GM13977 (cell line): ENCODE results near the gene ENOX2.
"Not testable (repeated sequence)": the region's sequence is repeated elsewhere in the genome, so short reads cannot be mapped to it uniquely, and the experiment has no call there.

Experiments used
- DNase-seq: peaks from one replicate; pipeline ENCODE4 v3.0.0; 2012; ENCODE audit warnings: low spot score
- in situ Hi-C: fragments of 300-500 bp; cut with MboI; formaldehyde crosslinking; loops from one replicate; pipeline ENCODE4 v1.12.0; 2022; ENCODE audit warnings: low sequenced_read_pairs, low pct_unique_long_range_greater_than_20kb, mixed read lengths, inconsistent platforms; ENCODE audit not compliant: unreplicated experiment
- TF ChIP-seq, protein P1 (sequence below): IDR thresholded peaks from 2 replicates; pipeline ENCODE4 v1.5.1; 2012; ENCODE audit warnings: mild to moderate bottlenecking, control low read depth; ENCODE audit not compliant: insufficient read depth; ENCODE audit errors: extremely low read depth, missing control alignments

The ENOX2 gene

DNA sequence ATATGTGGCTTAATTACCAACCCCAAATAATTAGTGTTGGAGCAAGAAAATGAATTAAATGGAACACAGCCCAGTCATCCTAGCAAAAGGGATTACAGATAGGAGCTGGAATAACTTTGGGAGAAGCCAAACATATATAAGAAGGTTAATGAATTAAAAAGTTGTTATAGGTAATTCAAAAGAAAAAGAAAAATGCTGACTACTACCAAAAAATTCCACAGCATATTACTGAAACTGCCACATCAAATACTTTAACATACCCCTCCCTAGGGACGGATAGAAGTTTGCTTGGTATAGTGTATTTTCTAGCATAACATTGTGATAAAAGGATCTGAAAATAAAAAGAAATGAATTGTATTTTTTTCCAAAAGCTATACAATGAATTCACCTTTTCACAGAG is 99.5 kb downstream of the ENOX2 start:
- TF ChIP-seq, protein P1, sequence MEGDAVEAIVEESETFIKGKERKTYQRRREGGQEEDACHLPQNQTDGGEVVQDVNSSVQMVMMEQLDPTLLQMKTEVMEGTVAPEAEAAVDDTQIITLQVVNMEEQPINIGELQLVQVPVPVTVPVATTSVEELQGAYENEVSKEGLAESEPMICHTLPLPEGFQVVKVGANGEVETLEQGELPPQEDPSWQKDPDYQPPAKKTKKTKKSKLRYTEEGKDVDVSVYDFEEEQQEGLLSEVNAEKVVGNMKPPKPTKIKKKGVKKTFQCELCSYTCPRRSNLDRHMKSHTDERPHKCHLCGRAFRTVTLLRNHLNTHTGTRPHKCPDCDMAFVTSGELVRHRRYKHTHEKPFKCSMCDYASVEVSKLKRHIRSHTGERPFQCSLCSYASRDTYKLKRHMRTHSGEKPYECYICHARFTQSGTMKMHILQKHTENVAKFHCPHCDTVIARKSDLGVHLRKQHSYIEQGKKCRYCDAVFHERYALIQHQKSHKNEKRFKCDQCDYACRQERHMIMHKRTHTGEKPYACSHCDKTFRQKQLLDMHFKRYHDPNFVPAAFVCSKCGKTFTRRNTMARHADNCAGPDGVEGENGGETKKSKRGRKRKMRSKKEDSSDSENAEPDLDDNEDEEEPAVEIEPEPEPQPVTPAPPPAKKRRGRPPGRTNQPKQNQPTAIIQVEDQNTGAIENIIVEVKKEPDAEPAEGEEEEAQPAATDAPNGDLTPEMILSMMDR, result no peak
- no peak for DNase-seq
- in situ Hi-C loops, result no loop called here

DNA sequence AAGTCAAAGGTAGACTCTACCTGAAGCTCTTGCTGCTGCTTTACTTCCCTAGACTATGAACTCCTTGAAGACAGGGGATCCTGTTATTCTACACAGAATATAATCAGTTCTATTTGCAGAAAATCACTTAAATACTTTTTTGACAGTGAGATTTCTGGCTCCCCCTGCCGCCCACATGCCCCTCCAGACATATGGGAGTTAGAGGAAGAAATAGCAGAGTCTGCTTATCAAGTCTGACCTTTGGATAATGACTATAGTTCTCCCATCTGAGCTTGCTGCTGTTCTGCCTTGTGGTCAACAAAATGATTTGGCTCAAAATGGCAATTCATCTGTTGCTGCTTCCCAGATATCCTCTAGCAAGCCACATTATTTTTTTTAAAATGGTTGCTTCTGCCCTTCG is 101.1 kb downstream of the ENOX2 start:
- DNase-seq, result no peak
- in situ Hi-C loops, result no loop called here
- TF ChIP-seq, protein P1, result no peak

DNA sequence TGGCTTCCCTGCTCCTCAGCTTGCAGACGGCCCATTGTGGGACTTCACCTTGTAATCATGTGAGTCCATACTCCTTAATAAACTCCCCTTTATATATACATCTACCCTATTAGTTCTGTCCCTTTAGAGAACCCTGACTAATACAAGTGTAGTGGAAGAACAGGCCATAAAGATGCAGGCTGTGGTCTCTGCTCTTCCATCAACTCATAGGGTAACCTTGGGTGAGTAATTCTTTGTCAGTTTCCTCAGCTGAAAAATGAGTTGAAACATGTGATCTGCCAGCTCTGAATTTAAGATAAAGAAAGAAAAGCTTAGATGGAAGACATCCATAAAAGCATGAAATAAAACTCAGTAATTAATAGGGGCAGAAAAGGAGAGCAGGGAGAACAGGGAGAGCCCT is 103.6 kb downstream of the ENOX2 start:
- in situ Hi-C loops, result no loop called here
- no peak for DNase-seq
- TF ChIP-seq, protein P1, result no peak

DNA sequence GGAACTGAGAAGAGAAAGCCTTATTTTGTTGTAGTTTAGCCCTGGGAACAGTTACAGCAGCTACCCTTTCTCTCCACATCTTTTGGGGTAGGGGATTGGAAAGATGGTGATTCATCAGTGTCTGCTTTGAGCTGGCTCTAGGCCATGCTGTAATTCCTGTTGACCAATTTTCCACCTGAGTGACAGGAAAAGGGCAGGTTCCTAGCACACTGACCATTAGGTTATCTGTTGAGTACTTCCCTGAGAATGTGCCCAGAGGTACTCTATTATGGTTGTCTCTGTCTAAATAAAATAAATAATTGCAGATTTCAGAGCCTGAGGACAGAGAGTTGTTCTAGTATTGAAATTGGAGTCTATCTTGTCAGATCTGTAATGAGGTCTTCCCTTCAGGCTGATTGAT is 109.0 kb downstream of the ENOX2 start:
- DNase-seq, result no peak
- TF ChIP-seq, protein P1, result no peak
- in situ Hi-C loops, result no loop called here

DNA sequence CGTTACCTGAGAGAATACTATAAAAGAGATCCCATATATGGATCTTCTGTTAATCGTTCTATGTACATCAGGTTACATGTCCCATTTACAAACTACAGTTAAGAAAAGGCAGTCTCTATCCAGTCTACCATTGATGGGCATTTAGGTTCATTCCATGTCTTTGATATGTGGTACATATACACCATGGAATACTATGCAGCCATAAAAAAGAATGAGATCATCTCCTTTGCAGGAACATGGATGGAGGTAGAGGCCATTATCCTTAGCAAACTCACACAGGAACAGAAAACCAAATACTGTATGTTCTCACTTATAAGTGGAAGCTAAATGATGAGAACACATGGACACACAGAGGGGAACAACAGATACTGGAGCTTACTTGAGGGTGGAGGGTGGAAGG is 111.1 kb downstream of the ENOX2 start:
- DNase-seq, in situ Hi-C loops: not testable (repeated sequence)

DNA sequence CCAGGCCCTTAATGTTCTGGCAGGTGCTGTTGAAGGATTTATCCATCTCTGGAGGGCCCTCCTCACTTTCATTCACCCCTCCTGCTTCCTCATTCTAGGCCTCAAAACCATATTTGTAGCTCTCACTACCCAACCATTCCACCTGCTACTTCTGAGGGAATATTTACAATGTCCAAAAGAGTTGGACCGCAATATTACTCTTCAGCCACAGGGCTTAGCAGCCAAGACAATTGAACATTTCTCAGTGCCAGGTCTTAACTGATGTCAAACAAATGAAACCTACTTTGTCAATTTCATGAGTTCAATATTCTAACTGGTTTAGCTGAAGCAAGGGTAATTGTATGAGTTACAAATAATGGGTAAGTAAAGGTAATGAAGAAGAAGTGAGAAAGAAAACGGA is 113.2 kb downstream of the ENOX2 start:
- DNase-seq, result no peak
- TF ChIP-seq, protein P1, result no peak
- in situ Hi-C loops, result no loop called here

DNA sequence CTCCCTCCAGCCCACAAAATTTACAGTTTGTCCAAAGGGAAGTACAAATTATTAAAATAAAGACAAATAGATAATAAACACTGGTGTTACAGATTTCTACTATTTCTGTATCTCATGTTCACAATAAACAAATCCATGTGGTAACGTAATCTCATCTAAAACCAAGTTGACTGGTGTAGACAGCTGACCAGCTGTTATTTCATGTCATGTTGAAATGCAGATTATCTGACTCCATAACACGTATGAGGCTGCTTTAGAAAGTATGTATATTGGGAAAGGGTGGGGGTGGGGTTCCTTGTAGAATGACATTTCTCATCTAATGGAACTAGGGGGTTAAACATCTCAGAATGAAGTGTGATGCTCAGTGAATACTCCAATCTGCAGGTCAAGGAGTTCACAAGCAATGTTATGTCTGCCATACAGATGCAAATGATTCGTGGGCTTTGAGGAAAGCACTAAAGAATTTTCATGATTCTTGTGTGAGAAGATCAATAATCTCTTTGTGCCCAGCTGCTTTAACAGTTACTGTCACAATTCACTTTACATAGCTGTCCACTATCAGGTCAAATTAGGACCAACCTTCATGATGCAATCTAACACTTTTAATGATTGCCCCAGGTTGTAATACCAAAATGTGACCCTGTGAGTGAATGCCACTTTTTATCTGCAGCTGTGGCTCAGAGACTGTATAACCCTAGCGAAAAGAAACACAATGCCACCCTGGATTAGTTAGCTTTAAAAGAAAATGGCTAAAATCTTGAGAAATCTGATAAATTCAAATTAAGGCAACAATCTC is 114.0 kb downstream of the ENOX2 start:
- TF ChIP-seq, protein P1, result no peak
- in situ Hi-C loops, result no loop called here
- no peak for DNase-seq
